Glutamatergic neuron (in vitro differentiated cells): ENCODE data around the gene GFRAL. TPM values are rescaled to one million over a fixed set of nuclear protein-coding genes. Genes with fewer than 3 reads are reported as not detected.

Experiments
- DNase-seq: peaks from one replicate; pipeline ENCODE4 v3.0.0; 2022
- H3K27ac Mint-ChIP-seq: one replicate; pipeline ENCODE4 v1.8.0; 2020; ENCODE audit warnings: mild to moderate bottlenecking, mixed read lengths, inconsistent platforms; ENCODE audit not compliant: unreplicated experiment
- H3K27me3 Mint-ChIP-seq: one replicate; pipeline ENCODE4 v1.8.0; 2020; ENCODE audit warnings: mild to moderate bottlenecking, moderate library complexity, mixed read lengths, inconsistent platforms; ENCODE audit not compliant: unreplicated experiment
- H3K36me3 Mint-ChIP-seq: one replicate; pipeline ENCODE4 v1.8.0; 2020; ENCODE audit warnings: mild to moderate bottlenecking, mixed read lengths, inconsistent platforms; ENCODE audit not compliant: unreplicated experiment
- H3K4me1 Mint-ChIP-seq: one replicate; pipeline ENCODE4 v1.8.0; 2020; ENCODE audit warnings: mild to moderate bottlenecking, low read depth, mixed read lengths, inconsistent platforms; ENCODE audit not compliant: unreplicated experiment
- H3K4me3 Mint-ChIP-seq: one replicate; pipeline ENCODE4 v1.8.0; 2020; ENCODE audit warnings: mild to moderate bottlenecking, mixed read lengths, inconsistent platforms; ENCODE audit not compliant: unreplicated experiment
- H3K9me3 Mint-ChIP-seq: one replicate; pipeline ENCODE4 v1.8.0; 2020; ENCODE audit warnings: mild to moderate bottlenecking, moderate library complexity, mixed read lengths, inconsistent platforms; ENCODE audit not compliant: unreplicated experiment
- total RNA-seq: library from RNA; stranded (reverse); fragmentation: NEBNext Ultra II Directional; extraction: Animal tissue kit (Norgen Biotek cat#: 25700); gene quantifications from one replicate; pipeline ENCODE4 v1.2.1, GENCODE V29; 2021; ENCODE audit not compliant: unreplicated experiment
- TF ChIP-seq, protein P1 (sequence below): fragments of 200-600 bp; sonication (generic); IDR thresholded peaks from one replicate; pipeline ENCODE4 v1.5.0; 2021; ENCODE audit not compliant: partially characterized antibody, unreplicated experiment

The GFRAL gene
- total RNA-seq, 1 donor from 2014 or later: not detected

- peaks cover 2% of the 10 kb centered on the region for H3K27me3 Mint-ChIP-seq
- no peak for DNase-seq
- H3K4me3 Mint-ChIP-seq: no peak overlapping the region
- H3K36me3 Mint-ChIP-seq: no peaks in the 10 kb centered on the region
- no peaks in the 10 kb centered on the region for H3K9me3 Mint-ChIP-seq
- H3K27ac Mint-ChIP-seq: no peak overlapping the region
- TF ChIP-seq, protein P1, sequence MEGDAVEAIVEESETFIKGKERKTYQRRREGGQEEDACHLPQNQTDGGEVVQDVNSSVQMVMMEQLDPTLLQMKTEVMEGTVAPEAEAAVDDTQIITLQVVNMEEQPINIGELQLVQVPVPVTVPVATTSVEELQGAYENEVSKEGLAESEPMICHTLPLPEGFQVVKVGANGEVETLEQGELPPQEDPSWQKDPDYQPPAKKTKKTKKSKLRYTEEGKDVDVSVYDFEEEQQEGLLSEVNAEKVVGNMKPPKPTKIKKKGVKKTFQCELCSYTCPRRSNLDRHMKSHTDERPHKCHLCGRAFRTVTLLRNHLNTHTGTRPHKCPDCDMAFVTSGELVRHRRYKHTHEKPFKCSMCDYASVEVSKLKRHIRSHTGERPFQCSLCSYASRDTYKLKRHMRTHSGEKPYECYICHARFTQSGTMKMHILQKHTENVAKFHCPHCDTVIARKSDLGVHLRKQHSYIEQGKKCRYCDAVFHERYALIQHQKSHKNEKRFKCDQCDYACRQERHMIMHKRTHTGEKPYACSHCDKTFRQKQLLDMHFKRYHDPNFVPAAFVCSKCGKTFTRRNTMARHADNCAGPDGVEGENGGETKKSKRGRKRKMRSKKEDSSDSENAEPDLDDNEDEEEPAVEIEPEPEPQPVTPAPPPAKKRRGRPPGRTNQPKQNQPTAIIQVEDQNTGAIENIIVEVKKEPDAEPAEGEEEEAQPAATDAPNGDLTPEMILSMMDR: no peak
- peaks cover under 1% of the 10 kb centered on the region for H3K4me1 Mint-ChIP-seq
Measured at GRCh38 chr6:55443238-55444134, 116.2 kb downstream of the GFRAL start.

DNA sequence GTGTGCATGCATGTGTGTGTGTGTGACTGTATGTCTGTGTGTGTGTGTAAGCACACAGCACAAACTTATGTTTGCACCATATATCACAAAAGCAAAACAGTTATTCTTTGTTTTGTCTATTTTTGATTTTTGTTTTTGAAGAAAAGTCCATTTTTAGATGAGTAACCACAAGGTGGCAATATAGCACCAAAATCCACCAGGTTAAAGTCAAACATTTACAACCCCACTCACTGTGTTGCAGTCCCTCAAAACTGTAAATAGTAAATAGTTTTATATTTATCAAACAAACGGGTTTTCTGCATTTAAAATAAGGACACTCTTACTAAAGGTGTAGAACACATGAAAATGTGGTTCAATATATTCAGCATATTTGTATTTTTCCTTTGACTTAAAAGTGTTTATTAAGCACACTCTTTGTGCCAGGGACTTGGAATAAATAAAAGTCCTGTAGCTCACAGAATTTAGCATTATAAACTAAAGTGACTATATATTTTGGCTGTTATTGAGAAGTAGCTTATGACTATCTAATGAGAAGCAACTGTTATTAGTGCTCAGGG, 118.5 kb downstream of the GFRAL start:
- Mint-ChIP-seq H3K36me3 (no peaks in the 10 kb centered on the region), H3K27ac (no peak overlapping the region), H3K4me1 (no peaks in the 10 kb centered on the region), H3K9me3 (no peaks in the 10 kb centered on the region), H3K4me3 (no peak overlapping the region), H3K27me3 (peaks cover 2% of the 10 kb centered on the region)
- no peak for DNase-seq
- TF ChIP-seq, protein P1: peak; percentile 78

- Mint-ChIP-seq H3K9me3 (no peaks in the 10 kb centered on the region), H3K4me1 (no peaks in the 10 kb centered on the region), H3K27ac (no peak overlapping the region), H3K4me3 (no peak overlapping the region), H3K27me3 (peaks cover 2% of the 10 kb centered on the region), H3K36me3 (no peaks in the 10 kb centered on the region)
- DNase-seq: no peak
- TF ChIP-seq, protein P1: no peak
Measured at GRCh38 chr6:55447891-55448290, 120.6 kb downstream of the GFRAL start.

DNA sequence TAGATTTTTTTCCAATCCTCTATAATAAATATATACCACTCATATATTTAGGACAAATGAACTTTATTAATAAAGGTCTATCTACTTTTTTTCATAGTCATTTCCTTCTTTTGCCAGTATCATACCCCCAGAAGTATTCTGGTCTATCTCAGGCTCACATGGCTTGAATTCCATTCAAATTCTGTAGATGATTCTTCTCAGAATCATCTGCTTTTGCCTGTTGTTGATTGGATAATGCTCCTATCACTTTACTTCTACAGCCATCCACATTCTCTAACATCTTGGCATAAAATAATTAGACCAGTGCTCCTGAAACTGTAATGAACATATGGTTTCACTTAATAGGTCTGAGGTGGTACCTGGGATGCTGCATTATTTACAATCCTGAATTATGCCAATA, 121.2 kb downstream of the GFRAL start:
- Mint-ChIP-seq H3K36me3 (no peaks in the 10 kb centered on the region), H3K4me1 (no peaks in the 10 kb centered on the region), H3K27ac (no peak overlapping the region), H3K4me3 (no peak overlapping the region), H3K9me3 (no peaks in the 10 kb centered on the region), H3K27me3 (peaks cover 2% of the 10 kb centered on the region)
- no peak for DNase-seq
- TF ChIP-seq, protein P1: no peak

GRCh38 chr6:55449225-55449624, 122.0 kb downstream of the GFRAL start:
- Mint-ChIP-seq H3K27ac (no peak overlapping the region), H3K27me3 (peaks cover 2% of the 10 kb centered on the region), H3K9me3 (no peaks in the 10 kb centered on the region), H3K4me1 (no peaks in the 10 kb centered on the region), H3K36me3 (no peaks in the 10 kb centered on the region), H3K4me3 (no peak overlapping the region)
- TF ChIP-seq, protein P1: no peak
- DNase-seq: no peak
